GM19438 (cell line): ENCODE data around the gene GSG1.

Experiments used
- ATAC-seq: cut with Tn5 transposase; IDR thresholded peaks from one replicate; pipeline ENCODE4 v1.9.1; 2021; ENCODE audit warnings: low read depth; ENCODE audit not compliant: unreplicated experiment

Gene GSG1

DNA sequence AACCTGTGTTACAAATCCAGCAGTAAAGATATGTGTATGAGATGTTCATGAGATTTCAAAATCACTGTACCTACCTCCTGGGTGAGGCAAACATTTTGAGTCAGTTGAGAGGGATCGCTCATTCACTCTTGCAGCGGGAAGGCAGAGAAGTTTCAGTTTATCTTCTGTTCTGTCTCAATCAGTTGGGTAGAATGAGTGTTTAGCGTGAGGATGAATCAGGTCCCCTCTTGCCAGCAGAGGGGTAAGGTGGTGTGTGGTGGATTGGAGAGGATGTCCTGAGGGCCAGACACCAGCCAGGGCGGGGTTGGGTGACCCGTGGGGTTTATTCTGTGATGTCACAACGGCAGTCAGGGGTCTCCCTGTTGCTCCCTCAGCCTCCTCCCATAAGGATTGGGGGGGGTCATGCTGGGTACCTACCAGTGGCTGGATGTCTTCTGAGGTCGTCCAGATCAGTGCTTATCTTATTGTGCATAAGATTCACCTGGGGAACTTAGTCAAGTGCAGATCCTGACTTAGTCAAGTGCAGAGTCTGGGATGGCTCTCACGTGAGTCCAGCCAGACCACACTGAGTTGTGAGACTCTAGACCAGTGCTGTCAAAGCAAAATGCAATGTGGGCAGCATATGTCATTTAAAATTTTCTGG lies at the start of gene GSG1:
TSS of gene GSG1 (minus strand) at position 277 of the 643 bp plus-strand sequence. CDS start at position 122, 155 bp downstream.
- no peak for ATAC-seq

DNA sequence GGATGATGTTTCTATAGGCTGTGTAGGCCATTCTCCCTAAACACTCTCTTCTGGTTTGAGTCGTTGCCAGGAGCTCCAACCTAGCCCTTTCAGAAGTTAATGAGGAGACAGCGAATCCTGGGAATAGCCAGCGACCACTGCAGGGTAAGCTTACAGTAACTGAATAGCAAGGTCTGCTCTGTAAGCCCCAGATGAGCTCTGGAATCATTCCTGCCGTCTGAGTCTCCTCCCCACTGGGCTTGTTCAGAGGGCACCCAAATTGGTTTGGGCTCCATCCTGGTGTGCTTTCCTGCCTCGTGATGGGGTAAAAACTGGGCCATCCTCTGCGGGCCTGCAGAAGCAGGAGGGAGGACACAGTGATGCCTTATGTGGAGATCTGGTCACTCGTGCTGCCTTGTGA lies 49.7 kb upstream of the GSG1 start:
- ATAC-seq: no peak

DNA sequence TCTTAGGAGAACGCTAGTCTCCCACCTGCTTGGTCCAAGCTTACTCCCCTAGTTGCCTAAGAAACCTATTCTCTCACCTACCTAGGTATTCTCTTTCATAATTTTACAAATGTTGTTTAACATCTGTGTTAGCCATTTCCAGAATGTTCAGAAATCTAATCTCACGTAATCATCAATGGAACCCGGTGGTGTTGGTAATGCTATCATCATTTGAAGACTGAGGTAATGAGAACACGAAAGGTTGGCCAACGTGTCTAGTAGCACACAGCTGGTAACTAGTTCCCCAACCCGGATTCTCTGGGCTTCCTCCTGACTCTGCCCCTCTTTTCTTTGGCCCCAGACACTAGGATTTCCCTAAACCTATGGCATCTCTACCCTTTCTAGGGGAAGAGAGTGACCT lies 49.3 kb upstream of the GSG1 start:
- no peak for ATAC-seq

- ATAC-seq: no peak
Observed at GRCh38 chr12:13152281-13152680, 48.8 kb upstream of the GSG1 start.

- no peak for ATAC-seq
Observed at GRCh38 chr12:13149411-13149810, 45.9 kb upstream of the GSG1 start.

- no peak for ATAC-seq
Observed at GRCh38 chr12:13148485-13148847, 45.0 kb upstream of the GSG1 start.

DNA sequence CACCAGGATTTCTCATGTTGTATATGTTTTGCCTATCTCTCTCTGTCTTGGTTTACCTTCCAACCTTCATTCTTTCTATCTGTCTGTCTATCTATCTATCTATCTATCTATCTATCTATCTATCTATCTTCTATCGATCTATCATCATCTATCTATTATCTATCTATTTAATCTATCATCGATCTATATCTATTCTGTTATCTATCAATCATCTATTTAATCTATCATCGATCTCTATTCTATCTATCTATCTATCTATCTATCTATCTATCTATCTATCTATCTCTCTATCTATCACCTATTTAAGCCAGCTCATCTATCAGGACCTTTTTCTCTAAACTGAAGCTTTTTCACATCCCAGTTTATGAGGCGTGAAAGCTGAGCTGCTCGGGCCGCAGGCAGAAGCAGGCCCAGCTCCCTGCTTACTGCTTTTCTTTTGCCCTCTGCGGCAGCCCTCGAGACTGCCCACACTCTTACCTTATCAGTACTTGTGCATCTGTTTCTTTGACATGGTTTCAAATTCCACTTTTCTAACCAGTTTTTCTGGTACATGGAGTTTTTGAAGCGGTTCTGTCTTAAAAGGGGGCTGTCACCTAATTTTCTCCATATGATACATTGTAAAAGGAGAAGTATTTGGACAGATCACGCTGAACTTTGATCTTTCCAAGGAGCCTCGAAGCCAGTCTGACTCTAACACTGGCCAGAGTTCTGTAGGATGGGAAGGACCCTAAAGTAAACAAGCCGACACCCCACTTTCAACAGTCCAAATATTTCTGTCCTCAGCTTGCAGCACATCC lies 44.4 kb upstream of the GSG1 start:
- no peak for ATAC-seq

DNA sequence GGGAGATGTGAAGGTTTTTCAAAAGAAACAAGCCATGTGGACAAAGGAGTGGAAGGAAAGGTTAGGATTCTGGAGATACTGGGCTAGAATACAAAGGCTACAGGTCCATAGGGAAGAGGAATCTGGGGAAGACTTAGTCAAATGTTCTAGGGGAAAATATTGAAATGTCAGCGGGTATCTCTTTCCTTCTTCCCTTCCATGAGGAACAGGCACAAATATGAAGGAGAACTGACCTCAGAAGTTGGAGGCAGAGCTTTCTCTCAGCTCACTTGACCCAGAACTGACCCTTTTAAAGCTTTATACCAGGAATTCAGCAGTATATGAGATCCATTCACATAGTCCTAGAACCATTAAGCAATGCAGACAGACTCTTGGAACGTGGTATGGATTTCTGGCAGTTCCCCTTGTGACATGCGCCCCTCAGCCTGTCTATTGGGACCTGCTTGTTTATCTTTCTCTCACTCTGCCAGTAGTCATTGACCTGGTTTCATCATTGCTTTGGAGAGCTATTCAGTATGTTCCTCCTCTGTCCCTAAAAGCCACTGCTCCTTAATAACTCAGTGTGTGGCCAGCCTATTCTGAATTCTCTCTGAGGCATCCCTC lies 43.0 kb upstream of the GSG1 start:
- ATAC-seq: no peak

DNA sequence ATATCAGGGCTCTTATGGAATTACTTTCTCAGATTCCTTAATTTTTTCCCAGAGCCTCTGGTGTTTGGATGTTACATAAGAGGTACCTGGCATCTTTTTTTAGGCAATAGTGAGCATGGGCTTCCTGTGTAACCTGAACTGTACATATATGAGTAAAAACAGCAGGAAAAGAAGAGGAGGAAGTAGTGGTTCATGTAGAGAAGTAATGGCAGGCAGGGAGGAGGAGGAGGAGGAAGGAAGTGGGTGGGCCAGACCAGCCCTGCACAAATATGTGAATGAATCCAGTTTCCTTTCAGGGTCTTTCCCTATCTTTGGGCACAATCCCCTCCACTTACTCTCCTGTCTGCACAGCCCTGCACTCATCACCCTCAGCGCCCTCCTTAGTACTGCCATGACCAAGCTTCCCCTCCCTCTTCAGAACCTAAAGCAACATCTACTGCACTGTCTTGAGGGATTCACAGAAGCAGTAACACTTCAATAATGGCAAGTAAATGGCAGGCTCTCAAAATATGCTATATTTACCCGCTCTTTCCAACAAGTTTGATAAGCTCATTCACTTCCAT lies 40.9 kb upstream of the GSG1 start:
- no peak for ATAC-seq

GRCh38 chr12:13142747-13143146 lies 39.3 kb upstream of the GSG1 start:
- ATAC-seq: no peak

GRCh38 chr12:13141686-13142085 lies 38.2 kb upstream of the GSG1 start:
- ATAC-seq: no peak

DNA sequence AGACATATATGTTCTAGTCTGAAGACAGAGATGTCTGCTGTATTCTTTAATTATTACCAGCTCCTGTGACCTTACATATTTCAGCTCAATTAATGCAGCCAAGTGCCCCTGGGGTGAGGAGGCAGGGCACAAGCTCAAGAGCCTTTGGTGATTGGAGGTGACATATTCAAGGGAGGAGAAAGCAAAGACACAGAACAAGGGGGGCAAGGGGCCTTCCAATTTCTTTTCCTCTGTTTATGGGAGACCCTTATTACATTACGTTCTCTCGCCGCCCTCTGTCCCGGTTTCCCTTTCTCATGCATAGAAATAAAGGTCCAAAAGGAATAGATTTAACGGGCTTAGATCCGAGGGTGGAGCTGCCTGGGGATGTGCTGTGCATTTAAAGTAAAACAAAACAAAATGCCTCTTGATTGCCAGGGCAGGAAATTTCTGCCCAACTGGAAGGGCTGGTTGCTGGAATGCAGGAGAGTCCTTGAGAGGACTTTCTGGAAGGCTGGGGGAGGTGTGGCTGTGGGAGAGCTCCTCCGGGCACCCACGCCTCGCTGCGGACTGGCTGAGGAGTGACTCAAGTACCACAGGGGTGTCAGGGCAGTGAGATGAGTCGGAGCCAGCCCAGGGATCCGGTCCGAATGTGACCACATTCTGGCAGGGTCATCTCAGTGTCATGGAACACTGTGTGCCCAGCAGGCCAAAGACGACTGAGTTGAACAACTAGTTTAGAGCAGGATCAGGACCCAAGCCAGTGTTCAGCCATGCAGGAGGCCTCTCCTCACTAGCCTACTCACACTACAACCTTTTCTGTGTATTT lies 32.1 kb upstream of the GSG1 start:
- no peak for ATAC-seq

GRCh38 chr12:13133886-13134285 lies 30.4 kb upstream of the GSG1 start:
- ATAC-seq: no peak

DNA sequence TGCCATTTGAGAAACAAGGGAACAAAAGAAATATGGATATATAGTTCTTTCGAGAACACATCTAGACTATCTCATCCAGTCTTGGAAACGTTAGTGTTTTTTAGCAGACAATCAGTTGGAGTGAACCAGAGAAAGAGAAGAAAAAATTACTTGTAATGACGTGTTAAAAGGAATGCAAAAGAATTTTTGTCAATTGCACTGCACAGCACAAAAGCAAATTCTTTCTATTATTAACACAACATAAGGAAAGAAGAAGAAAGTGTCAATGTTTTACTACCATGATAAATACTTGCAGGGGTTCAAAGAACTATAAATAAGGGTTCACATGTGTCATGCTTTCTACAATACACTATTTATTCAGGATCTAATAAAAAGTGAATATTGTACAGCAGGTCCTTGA lies 27.5 kb upstream of the GSG1 start:
- ATAC-seq: no peak

DNA sequence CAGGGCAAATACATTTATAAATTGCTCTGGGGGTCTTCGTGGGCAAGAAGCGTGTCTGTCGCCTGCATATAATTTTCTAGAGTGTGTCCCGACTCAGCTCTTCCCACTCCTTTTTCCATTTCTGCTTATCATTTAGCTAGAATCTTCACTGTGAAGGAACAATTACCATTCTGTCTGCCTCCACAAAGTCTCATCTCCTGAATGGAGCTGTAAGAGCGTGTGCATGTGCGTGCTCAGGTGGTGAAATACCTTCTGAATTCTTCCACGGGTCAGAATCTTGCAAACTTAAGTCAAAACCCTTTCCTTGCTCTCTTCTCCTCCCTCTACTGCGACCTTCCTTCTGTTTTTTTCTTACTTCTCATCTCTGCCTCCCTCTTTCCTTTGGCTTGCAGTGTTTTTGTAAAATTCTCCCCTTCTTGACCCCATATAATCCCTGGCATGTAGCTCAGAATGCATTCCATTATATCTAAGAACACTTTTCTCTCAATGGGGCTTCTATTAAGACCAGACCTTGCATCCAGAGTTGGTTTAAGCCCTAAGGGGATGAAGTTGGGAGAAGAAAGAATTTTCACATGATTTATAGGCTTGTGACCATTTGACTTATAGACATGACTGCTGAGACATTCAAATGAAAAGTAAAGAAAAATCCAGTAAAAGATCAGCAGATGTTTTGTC lies 25.0 kb upstream of the GSG1 start:
- ATAC-seq: no peak

DNA sequence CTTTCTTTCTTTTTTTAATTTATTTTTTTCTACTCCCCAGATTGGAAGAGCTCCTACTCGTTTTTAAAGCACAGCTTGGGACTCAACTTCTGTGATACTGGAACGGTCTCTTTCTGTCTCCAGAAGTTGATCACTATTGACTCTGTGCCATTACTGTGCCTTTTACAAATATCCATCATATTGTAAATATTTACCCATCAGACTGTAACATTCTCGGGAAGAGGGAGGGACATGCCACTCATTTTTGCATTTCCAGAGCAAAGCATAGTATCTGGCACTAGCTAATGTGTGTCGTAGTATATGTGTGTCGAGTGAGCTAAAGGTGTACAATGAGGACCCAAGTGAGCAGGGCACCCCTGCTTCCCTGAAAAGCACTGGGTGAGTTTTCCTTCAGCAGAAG lies 24.0 kb upstream of the GSG1 start:
- no peak for ATAC-seq

DNA sequence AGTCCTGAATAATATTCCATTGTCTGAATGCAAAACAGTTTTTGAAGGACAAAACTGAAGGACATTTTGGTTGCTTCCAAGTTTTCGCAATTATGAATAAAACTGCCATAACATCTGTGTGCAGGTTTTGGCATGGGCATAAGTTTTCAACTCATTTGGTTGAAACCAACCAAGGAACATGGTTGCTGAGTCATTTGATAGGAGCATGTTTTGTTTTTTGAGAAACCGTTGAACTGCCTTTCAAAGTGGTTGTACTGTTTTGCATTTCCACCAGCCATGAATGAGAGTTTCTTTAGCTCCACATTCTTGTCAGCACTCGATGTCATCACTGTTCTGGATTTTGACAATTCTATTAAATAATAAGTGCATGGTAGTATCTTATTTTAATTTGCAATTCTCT lies 23.0 kb upstream of the GSG1 start:
- ATAC-seq: no peak

DNA sequence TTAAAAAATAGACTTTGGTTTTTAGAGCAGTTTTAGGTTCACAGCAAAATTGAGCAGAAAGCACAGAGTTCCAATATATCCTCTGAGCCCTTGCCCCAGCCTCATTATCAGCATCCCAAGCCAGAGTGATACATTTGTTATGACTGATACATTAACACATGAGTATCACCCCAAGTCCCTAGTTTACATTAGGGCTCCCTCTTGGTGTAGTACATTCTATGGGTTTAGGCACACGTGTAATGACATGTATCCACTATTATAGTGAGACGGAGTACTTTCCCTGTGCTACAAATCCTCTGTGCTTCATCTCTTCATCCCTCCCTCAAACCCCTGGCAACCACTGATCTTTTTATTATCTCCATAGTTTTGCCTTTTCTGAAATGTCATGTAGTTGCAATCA lies 22.5 kb upstream of the GSG1 start:
- ATAC-seq: no peak

DNA sequence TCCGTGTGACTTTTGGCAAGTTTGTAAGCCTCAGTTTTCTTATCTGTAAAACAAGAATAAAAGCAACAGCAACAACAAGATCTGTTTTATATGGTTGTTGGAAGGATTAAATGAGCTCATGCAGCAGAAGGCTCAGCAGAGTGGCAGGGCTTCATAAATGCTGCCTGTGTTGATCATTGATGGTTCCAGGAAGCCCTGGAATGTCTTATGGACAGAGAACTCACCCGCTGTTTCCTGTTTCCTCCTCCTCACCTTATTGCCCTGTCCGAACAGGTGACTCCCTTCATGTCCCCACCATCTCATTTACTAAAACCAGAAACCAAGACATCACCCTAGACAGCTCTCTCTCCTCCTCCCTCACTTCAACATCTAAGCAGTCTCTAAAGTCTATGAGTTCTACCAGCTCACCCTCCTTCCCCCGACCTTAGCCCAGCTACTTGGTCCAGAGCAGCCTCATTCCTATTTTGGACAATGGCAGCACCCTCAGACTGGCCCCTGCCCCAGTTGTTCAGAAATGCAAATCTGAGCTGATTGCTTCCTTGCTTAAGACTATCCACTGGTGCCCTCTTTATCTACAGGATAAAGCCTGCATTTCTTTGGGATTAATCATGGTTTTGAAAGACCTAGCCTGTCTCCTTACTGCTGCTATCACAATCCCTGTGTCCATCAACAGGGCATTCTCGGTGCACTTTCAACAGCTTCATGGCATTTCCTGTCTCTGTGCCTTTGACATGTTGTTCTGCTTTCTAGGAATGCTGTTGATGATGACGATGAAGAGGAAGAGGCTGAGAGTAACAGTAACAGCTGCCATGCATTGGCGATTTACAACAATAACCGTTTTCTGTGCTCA lies 21.4 kb upstream of the GSG1 start:
- ATAC-seq: no peak
